GM13977 (cell line): ENCODE results near the gene TH.

Experiments
- DNase-seq: peaks from one replicate; pipeline ENCODE4 v3.0.0; 2012; ENCODE audit warnings: low spot score
- CTCF ChIP-seq: IDR thresholded peaks from 2 replicates; pipeline ENCODE4 v1.5.1; 2012; ENCODE audit warnings: mild to moderate bottlenecking, control low read depth; ENCODE audit not compliant: insufficient read depth; ENCODE audit errors: extremely low read depth, missing control alignments
- in situ Hi-C: fragments of 300-500 bp; cut with MboI; formaldehyde crosslinking; loops from one replicate; pipeline ENCODE4 v1.12.0; 2022; ENCODE audit warnings: low sequenced_read_pairs, low pct_unique_long_range_greater_than_20kb, mixed read lengths, inconsistent platforms; ENCODE audit not compliant: unreplicated experiment

Gene TH

DNA sequence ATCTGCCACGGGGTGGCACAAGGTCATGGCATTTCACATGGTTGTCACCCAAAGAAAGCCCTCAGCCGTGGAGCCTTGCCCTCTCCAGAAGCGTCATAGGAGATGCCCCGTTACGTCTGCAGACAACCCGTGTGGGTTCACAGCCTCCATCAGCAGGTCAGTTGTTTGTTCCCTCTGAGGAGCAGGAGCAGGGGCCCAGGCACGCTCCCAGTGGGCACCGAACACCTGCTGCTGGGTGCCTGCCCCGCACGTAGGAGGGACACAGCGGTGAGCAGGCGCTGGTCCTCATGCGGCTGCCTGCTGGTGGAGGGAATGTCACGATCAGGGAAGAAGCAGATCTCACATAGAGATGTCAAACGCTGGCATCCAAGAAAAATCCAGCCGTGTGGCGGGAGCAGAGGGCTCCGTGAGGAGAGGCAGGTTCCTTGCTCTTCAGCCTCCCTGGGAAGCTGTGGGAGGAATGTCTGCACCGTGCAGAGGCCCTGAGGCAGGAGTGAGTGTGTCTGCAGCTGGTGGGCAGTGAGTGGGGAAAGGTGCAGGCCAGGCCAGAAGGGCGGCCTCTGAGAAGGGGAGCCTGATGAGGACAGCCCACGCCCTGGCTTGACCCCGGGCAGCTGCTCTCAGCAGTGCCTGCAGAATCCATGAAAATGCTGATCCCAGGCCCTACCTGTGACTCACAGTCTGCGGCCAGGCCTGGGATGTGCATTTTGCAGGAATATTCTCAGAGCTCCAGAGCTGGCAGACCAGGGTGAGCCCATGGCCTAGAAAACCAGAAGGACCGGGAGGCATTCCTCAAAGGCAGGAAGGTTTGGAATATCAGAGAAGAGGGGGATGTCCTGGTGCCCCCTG, 36.4 kb upstream of the TH start:
- no peak for DNase-seq
- in situ Hi-C loops, result no loop called here
- TF ChIP-seq CTCF, result no peak

GRCh38 chr11:2207212-2207611, 35.6 kb upstream of the TH start:
- no peak for TF ChIP-seq CTCF
- in situ Hi-C loops, result no loop called here
- no peak for DNase-seq

GRCh38 chr11:2205981-2206690, 34.5 kb upstream of the TH start:
- no peak for TF ChIP-seq CTCF
- DNase-seq, result no peak
- in situ Hi-C loops, result no loop called here

DNA sequence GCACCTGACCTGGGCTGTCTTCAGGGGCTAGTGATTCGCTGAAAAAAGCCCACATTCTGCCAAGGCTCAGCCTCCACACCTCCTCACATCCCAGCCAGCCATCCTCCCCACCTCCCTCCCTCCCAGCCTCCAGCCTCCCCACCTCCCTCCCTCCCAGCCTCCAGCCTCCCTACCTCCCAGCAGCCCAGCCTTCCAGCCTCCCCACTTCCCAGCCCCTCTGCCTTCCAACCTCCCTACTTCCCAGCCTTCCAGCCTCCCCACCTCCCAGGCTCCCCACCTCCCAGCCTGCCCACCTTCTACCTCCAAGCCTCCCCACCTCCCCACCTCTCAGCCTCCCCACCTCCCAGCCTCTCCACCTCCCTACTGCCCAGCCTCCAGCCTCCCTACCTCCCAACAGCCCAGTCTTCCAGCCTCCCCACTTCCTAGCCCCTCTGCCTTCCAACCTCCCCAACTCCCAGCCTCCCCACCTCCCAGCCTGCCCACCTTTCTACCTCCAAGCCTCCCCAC, 33.7 kb upstream of the TH start:
- DNase-seq, result no peak
- in situ Hi-C loops, result no loop called here
- no peak for TF ChIP-seq CTCF

- no peak for TF ChIP-seq CTCF
- DNase-seq, result no peak
- in situ Hi-C loops, result no loop called here
Measured at GRCh38 chr11:2204361-2205213, 33.0 kb upstream of the TH start.

- no peak for DNase-seq
- TF ChIP-seq CTCF, result no peak
- in situ Hi-C loops, result no loop called here
Measured at GRCh38 chr11:2203440-2204259, 32.0 kb upstream of the TH start.
